HepG2 (cell line): ENCODE data around the gene ZBP1. TPM values are rescaled to one million over a fixed set of nuclear protein-coding genes. Genes with fewer than 3 reads are reported as not detected.

Experiments used
- ADNP ChIP-seq: sonication (generic); formaldehyde crosslinking; IDR thresholded peaks from 2 replicates; pipeline ENCODE4 v1.4.0; 2020; ENCODE audit warnings: missing genetic modification reagents
- ATRX ChIP-seq: sonication (generic); formaldehyde crosslinking; IDR thresholded peaks from 2 replicates; pipeline ENCODE4 v1.4.0; 2020; ENCODE audit warnings: missing genetic modification reagents, borderline replicate concordance
- BCL6 ChIP-seq: IDR thresholded peaks from 2 replicates; pipeline ENCODE4 v1.6.1; 2016; ENCODE audit warnings: missing genetic modification reagents, missing compliant biosample characterization
- BHLHE40 ChIP-seq: IDR thresholded peaks from 2 replicates; pipeline ENCODE4 v1.6.1; 2011; ENCODE audit warnings: low read length, improper control_type of control experiment
- CBFB ChIP-seq: sonication (generic); formaldehyde crosslinking; IDR thresholded peaks from 2 replicates; pipeline ENCODE4 v1.4.0; 2020; ENCODE audit warnings: missing genetic modification reagents
- EZH2 ChIP-seq: conservative IDR thresholded peaks from 2 replicates; pipeline ENCODE4 v1.6.1; 2012; ENCODE audit warnings: mild to moderate bottlenecking, low read depth, low read length, moderate library complexity
- FIP1L1 ChIP-seq: fragments of 200-400 bp; formaldehyde crosslinking; IDR thresholded peaks from 2 replicates; pipeline ENCODE4 v1.6.1; 2018; ENCODE audit warnings: low read depth, mild to moderate bottlenecking, low read length, moderate library complexity, borderline replicate concordance; ENCODE audit not compliant: insufficient read depth
- FOXJ3 ChIP-seq: sonication (generic); formaldehyde crosslinking; IDR thresholded peaks from 2 replicates; pipeline ENCODE4 v1.4.0; 2020; ENCODE audit warnings: missing genetic modification reagents, mild to moderate bottlenecking, borderline replicate concordance
- FOXK1 ChIP-seq: sonication (generic); formaldehyde crosslinking; IDR thresholded peaks from 2 replicates; pipeline ENCODE4 v1.4.0; 2020; ENCODE audit warnings: low read depth, missing genetic modification reagents, borderline replicate concordance
- HNRNPL ChIP-seq: fragments of 200-400 bp; formaldehyde crosslinking; IDR thresholded peaks from 2 replicates; pipeline ENCODE4 v1.6.1; 2017; ENCODE audit warnings: mild to moderate bottlenecking, low read depth, low read length
- NFRKB ChIP-seq: fragments of 450-650 bp; IDR thresholded peaks from 2 replicates; pipeline ENCODE4 v1.6.1; 2017
- PRMT3 ChIP-seq: sonication (generic); formaldehyde crosslinking; IDR thresholded peaks from 2 replicates; pipeline ENCODE4 v1.8.1; 2022; ENCODE audit warnings: low read depth, mild to moderate bottlenecking, moderate library complexity, missing genetic modification reagents, borderline replicate concordance
- RBM39 ChIP-seq: fragments of 200-400 bp; formaldehyde crosslinking; IDR thresholded peaks from one replicate; pipeline ENCODE4 v1.6.1; 2018; ENCODE audit warnings: antibody characterized with exemption, mild to moderate bottlenecking, low read depth, low read length; ENCODE audit not compliant: poor library complexity, severe bottlenecking
- polyA plus RNA-seq, 8 experiments: library from polyadenylated mRNA; depleted of rRNA in 3 of 8; stranded (reverse) in 7 of 8; unstranded in 1 of 8; fragments of >200 nt; fragmentation: Illumina TruSeq in 4 of 8; extraction: Trizol in 4 of 8; gene quantifications; 2 replicates each; pipeline versions ENCODE4 v1.2.1 to v1.2.3, GENCODE V29; 2011 to 2016; ENCODE audit warnings: low read depth in 4 of 8, missing spikeins in 1 of 8, mixed read lengths in 1 of 8; ENCODE audit not compliant: insufficient read depth in 1 of 8
- total RNA-seq, 5 experiments: library from RNA; depleted of rRNA; stranded (reverse); fragments of >200 nt; fragmentation: Illumina TruSeq; extraction: Trizol; gene quantifications; 2 replicates each; pipeline ENCODE4 v1.2.3, GENCODE V29; 2016; ENCODE audit warnings: low read depth in 1 of 5
- TF ChIP-seq, protein P1 (sequence below): sonication (generic); formaldehyde crosslinking; IDR thresholded peaks from 2 replicates; pipeline ENCODE4 v1.5.0; 2020; ENCODE audit warnings: mild to moderate bottlenecking, missing genetic modification reagents
- TF ChIP-seq, protein P2 (sequence below): sonication (generic); formaldehyde crosslinking; IDR thresholded peaks from 2 replicates; pipeline ENCODE4 v1.5.1; 2020; ENCODE audit warnings: missing genetic modification reagents, mild to moderate bottlenecking, borderline replicate concordance
- TF ChIP-seq, protein P3 (sequence below): sonication (generic); formaldehyde crosslinking; IDR thresholded peaks from 2 replicates; pipeline ENCODE4 v1.4.0; 2020; ENCODE audit warnings: missing genetic modification reagents
- TF ChIP-seq, protein P4 (sequence below), 2 experiments: sonication (generic) in 1 of 2; formaldehyde crosslinking in 1 of 2; IDR thresholded peaks; 2 replicates each; pipeline versions ENCODE4 v1.5.1 to v1.6.1; 2011 to 2020; ENCODE audit warnings: borderline replicate concordance in 1 of 2, low read depth in 1 of 2, low read length in 1 of 2, mild to moderate bottlenecking in 1 of 2, missing genetic modification reagents in 1 of 2, moderate library complexity in 1 of 2
- TF ChIP-seq, protein P5 (sequence below): sonication (generic); formaldehyde crosslinking; conservative IDR thresholded peaks from 2 replicates; pipeline ENCODE4 v1.8.1; 2023; ENCODE audit warnings: missing genetic modification reagents

The ZBP1 gene
- total and polyA plus RNA-seq, 2 of the 13 experiments (the other 11 are each of a cell fraction or from before 2014, with no cell fraction given), result not detected

DNA sequence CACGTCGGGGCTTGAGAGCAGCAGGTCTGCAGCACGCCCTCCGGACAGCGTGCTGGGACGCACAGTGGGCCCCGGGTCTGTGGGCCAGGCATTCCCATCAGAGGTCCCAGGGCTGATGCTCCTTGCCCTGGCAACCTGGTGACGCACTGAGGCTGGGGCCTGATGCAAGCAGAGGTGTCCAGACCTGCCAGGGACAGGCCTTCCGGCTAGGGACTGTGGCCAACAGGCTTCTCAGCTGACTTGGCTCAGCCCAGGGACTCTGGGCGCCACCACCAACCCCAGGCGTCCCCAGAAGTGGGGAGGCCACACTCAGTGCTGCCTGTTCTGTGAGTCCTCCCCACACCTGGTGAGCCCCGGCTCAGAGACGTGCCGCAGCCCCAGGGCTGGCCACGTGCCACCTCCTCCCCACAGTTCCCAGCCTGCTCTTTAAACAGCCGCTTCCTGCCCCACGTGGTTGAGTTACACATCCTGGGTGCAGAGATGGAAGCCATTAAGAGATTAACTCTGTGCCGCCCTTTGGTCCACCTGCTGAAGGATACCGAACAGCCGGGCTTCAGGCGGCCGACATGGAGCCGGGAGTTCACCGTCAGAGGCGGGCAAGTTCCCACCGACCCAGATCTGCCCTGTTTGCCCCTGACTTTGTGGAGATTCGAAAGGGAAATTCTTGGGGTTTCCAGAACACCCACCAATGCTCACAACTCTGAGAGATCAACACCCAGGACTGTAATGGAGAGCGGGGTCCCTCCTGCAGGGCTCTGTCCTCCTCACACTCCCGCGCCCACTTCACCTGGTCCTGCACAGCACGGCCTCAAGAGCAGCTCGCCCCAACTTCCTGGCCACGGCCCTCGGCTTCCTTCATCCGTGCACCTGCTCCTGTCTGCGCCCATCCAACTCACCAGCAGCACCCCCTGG is 37.6 kb upstream of the ZBP1 start (continued):
- TF ChIP-seq, protein P1, sequence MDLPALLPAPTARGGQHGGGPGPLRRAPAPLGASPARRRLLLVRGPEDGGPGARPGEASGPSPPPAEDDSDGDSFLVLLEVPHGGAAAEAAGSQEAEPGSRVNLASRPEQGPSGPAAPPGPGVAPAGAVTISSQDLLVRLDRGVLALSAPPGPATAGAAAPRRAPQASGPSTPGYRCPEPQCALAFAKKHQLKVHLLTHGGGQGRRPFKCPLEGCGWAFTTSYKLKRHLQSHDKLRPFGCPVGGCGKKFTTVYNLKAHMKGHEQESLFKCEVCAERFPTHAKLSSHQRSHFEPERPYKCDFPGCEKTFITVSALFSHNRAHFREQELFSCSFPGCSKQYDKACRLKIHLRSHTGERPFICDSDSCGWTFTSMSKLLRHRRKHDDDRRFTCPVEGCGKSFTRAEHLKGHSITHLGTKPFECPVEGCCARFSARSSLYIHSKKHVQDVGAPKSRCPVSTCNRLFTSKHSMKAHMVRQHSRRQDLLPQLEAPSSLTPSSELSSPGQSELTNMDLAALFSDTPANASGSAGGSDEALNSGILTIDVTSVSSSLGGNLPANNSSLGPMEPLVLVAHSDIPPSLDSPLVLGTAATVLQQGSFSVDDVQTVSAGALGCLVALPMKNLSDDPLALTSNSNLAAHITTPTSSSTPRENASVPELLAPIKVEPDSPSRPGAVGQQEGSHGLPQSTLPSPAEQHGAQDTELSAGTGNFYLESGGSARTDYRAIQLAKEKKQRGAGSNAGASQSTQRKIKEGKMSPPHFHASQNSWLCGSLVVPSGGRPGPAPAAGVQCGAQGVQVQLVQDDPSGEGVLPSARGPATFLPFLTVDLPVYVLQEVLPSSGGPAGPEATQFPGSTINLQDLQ, result no peak
- TF ChIP-seq EZH2 (peak; percentile 87; the same call in 1 of the 2 replicates), NFRKB (no peak), HNRNPL (no peak), BCL6 (CRISPR knock-in tag) (no peak), PRMT3 (CRISPR knock-in tag) (no peak), FOXK1 (CRISPR knock-in tag) (no peak), RBM39 (no peak), ATRX (CRISPR knock-in tag) (no peak), FIP1L1 (no peak), FOXJ3 (CRISPR knock-in tag) (no peak), ADNP (no peak), BHLHE40 (peak; percentile 39; the same call in 1 of the 2 replicates), CBFB (CRISPR knock-in tag) (no peak)
- TF ChIP-seq, protein P2, sequence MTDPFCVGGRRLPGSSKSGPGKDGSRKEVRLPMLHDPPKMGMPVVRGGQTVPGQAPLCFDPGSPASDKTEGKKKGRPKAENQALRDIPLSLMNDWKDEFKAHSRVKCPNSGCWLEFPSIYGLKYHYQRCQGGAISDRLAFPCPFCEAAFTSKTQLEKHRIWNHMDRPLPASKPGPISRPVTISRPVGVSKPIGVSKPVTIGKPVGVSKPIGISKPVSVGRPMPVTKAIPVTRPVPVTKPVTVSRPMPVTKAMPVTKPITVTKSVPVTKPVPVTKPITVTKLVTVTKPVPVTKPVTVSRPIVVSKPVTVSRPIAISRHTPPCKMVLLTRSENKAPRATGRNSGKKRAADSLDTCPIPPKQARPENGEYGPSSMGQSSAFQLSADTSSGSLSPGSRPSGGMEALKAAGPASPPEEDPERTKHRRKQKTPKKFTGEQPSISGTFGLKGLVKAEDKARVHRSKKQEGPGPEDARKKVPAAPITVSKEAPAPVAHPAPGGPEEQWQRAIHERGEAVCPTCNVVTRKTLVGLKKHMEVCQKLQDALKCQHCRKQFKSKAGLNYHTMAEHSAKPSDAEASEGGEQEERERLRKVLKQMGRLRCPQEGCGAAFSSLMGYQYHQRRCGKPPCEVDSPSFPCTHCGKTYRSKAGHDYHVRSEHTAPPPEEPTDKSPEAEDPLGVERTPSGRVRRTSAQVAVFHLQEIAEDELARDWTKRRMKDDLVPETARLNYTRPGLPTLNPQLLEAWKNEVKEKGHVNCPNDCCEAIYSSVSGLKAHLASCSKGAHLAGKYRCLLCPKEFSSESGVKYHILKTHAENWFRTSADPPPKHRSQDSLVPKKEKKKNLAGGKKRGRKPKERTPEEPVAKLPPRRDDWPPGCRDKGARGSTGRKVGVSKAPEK (CRISPR knock-in tag), result no peak
- TF ChIP-seq, protein P3, sequence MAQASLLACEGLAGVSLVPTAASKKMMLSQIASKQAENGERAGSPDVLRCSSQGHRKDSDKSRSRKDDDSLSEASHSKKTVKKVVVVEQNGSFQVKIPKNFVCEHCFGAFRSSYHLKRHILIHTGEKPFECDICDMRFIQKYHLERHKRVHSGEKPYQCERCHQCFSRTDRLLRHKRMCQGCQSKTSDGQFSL, result no peak
- TF ChIP-seq, protein P4, sequence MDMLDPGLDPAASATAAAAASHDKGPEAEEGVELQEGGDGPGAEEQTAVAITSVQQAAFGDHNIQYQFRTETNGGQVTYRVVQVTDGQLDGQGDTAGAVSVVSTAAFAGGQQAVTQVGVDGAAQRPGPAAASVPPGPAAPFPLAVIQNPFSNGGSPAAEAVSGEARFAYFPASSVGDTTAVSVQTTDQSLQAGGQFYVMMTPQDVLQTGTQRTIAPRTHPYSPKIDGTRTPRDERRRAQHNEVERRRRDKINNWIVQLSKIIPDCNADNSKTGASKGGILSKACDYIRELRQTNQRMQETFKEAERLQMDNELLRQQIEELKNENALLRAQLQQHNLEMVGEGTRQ (IDR thresholded peaks at IDR 0.05; ENCODE audit: low read depth, low read length), result no peak
- TF ChIP-seq, protein P4 (CRISPR knock-in tag; IDR thresholded peaks at IDR 0.05; ENCODE audit: borderline replicate concordance), result peak; percentile 71; the same call in 1 of the 2 replicates
- TF ChIP-seq, protein P5, sequence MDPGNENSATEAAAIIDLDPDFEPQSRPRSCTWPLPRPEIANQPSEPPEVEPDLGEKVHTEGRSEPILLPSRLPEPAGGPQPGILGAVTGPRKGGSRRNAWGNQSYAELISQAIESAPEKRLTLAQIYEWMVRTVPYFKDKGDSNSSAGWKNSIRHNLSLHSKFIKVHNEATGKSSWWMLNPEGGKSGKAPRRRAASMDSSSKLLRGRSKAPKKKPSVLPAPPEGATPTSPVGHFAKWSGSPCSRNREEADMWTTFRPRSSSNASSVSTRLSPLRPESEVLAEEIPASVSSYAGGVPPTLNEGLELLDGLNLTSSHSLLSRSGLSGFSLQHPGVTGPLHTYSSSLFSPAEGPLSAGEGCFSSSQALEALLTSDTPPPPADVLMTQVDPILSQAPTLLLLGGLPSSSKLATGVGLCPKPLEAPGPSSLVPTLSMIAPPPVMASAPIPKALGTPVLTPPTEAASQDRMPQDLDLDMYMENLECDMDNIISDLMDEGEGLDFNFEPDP (CRISPR knock-in tag), result no peak
